Suppressor macrophage (primary cell): ENCODE data around the gene KY.
"Not testable (repeated sequence)": the region's sequence is repeated elsewhere in the genome, so short reads cannot be mapped to it uniquely, and the experiment has no call there.

Experiments used
- DNase-seq, 4 experiments: peaks; one replicate each; pipeline ENCODE4 v3.0.0-alpha.2; 2020 to 2022

The KY gene

GRCh38 chr3:134601539-134602439 lies 49.0 kb downstream of the KY start:
- DNase-seq, result no peak

GRCh38 chr3:134600685-134601463 lies 49.9 kb downstream of the KY start:
- peak; percentile 69 to 88 (median 82) for DNase-seq

- no peak for DNase-seq
Observed at GRCh38 chr3:134600206-134600605, 50.6 kb downstream of the KY start.

- peak in 3 of 4 experiments; percentile 26 to 40 (median 34) for DNase-seq
Observed at GRCh38 chr3:134598763-134599545, 51.9 kb downstream of the KY start.

- peak in 1 of 4 experiments; percentile 28 for DNase-seq
Observed at GRCh38 chr3:134597390-134597970, 53.3 kb downstream of the KY start.

GRCh38 chr3:134594986-134595385 lies 55.8 kb downstream of the KY start:
- peak; percentile 30 to 64 (median 54) for DNase-seq

- DNase-seq, result peak in 2 of 4 experiments; percentile 63 to 67
Observed at GRCh38 chr3:134594331-134594741, 56.5 kb downstream of the KY start.

- DNase-seq, result no peak
Observed at GRCh38 chr3:134592806-134593205, 58.0 kb downstream of the KY start.

GRCh38 chr3:134590766-134591165 lies 60.1 kb downstream of the KY start:
- no peak for DNase-seq

- DNase-seq, result no peak
Observed at GRCh38 chr3:134579141-134579665, 71.6 kb downstream of the KY start.

- no peak for DNase-seq
Observed at GRCh38 chr3:134576831-134577230, 74.0 kb downstream of the KY start.

GRCh38 chr3:134576426-134576825 lies 74.4 kb downstream of the KY start:
- DNase-seq, result no peak

GRCh38 chr3:134569899-134570298 lies 80.9 kb downstream of the KY start:
- not testable (repeated sequence) for DNase-seq

- DNase-seq, result no peak
Observed at GRCh38 chr3:134568790-134569189, 82.0 kb downstream of the KY start.

- no peak for DNase-seq
Observed at GRCh38 chr3:134567605-134568004, 83.2 kb downstream of the KY start.

- DNase-seq, result no peak
Observed at GRCh38 chr3:134564991-134565390, 85.8 kb downstream of the KY start.

- no peak for DNase-seq
Observed at GRCh38 chr3:134563601-134564000, 87.2 kb downstream of the KY start.

GRCh38 chr3:134562055-134562454 lies 88.8 kb downstream of the KY start:
- no peak for DNase-seq

GRCh38 chr3:134559591-134559990 lies 91.2 kb downstream of the KY start:
- DNase-seq, result no peak
